Neural cell (in vitro differentiated cells): ENCODE data around the gene CCDC89. TPM values are rescaled to one million over a fixed set of nuclear protein-coding genes. Genes with fewer than 3 reads are reported as not detected.
"Not testable (repeated sequence)": the region's sequence is repeated elsewhere in the genome, so short reads cannot be mapped to it uniquely, and the experiment has no call there.

ENCODE experiments used
- H2AFZ ChIP-seq: fragments of 200-600, 300-800 bp; sonication (generic), shearing (Covaris generic); 2 replicates; pipeline ENCODE4 v1.6.0; 2014; ENCODE audit warnings: low read depth, mild to moderate bottlenecking, antibody characterized with exemption, low read length, moderate library complexity
- H3F3A ChIP-seq: fragments of 200-600 bp; shearing (Covaris generic); 2 replicates; pipeline ENCODE4 v1.6.1; 2016; ENCODE audit warnings: mild to moderate bottlenecking, moderate library complexity, mixed read lengths, antibody characterized with exemption, low read length; ENCODE audit not compliant: insufficient read depth, poor library complexity, severe bottlenecking
- H3K27ac ChIP-seq: fragments of 200-600, 300-800 bp; sonication (generic), shearing (Covaris generic); 2 replicates; pipeline ENCODE4 v1.5.1; 2014; ENCODE audit warnings: mild to moderate bottlenecking, low read length, moderate library complexity
- H3K27me3 ChIP-seq: fragments of 300-800, 200-600 bp; sonication (generic), shearing (Covaris generic); 2 replicates; pipeline ENCODE4 v1.6.0; 2014; ENCODE audit warnings: mild to moderate bottlenecking, low read depth, low read length, moderate library complexity; ENCODE audit not compliant: insufficient read depth
- H3K36me3 ChIP-seq: fragments of 300-800, 200-600 bp; sonication (generic), shearing (Covaris generic); 2 replicates; pipeline ENCODE4 v1.5.1; 2014; ENCODE audit warnings: mild to moderate bottlenecking, antibody characterized with exemption, low read length, moderate library complexity; ENCODE audit not compliant: insufficient read depth
- H3K4me2 ChIP-seq: fragments of 300-800, 200-600 bp; sonication (generic), shearing (Covaris generic); 2 replicates; pipeline ENCODE4 v1.6.0; 2014; ENCODE audit warnings: mild to moderate bottlenecking, low read length
- H3K4me3 ChIP-seq: fragments of 300-800, 200-600 bp; sonication (generic), shearing (Covaris generic); 2 replicates; pipeline ENCODE4 v1.5.1; 2014; ENCODE audit warnings: mild to moderate bottlenecking, low read length, moderate library complexity
- H3K79me2 ChIP-seq: fragments of 200-600 bp; shearing (Covaris generic); replicated peaks from 2 replicates; pipeline ENCODE4 v1.6.0; 2014; ENCODE audit warnings: mild to moderate bottlenecking, low read length, moderate library complexity; ENCODE audit not compliant: insufficient read depth
- H3K9ac ChIP-seq: fragments of 300-800, 200-600 bp; sonication (generic), shearing (Covaris generic); 2 replicates; pipeline ENCODE4 v1.6.1; 2016; ENCODE audit warnings: mild to moderate bottlenecking, low read length, mixed read lengths
- H3K9me2 ChIP-seq: fragments of 200-600 bp; shearing (Covaris generic); 2 replicates; pipeline ENCODE4 v1.6.1; 2016; ENCODE audit warnings: mild to moderate bottlenecking, low read length, mixed read lengths; ENCODE audit not compliant: insufficient read depth
- H3K9me3 ChIP-seq: fragments of 200-600, 300-800 bp; sonication (generic), shearing (Covaris generic); 2 replicates; pipeline ENCODE4 v1.6.1; 2016; ENCODE audit warnings: mild to moderate bottlenecking, mixed run types, low read length, moderate library complexity, mixed read lengths
- H4K20me1 ChIP-seq: fragments of 200-600 bp; shearing (Covaris generic); 2 replicates; pipeline ENCODE4 v1.6.1; 2016; ENCODE audit warnings: mild to moderate bottlenecking, mixed run types; ENCODE audit not compliant: insufficient read depth
- EP300 ChIP-seq: fragments of 450-650 bp; conservative IDR thresholded peaks from 2 replicates; pipeline ENCODE4 v1.6.1; 2014; ENCODE audit warnings: antibody characterized with exemption, mild to moderate bottlenecking, moderate library complexity; ENCODE audit not compliant: poor library complexity, severe bottlenecking
- EZH2 ChIP-seq: fragments of 200-600, 300-800 bp; shearing (Covaris generic), sonication (generic); IDR thresholded peaks from 2 replicates; pipeline ENCODE4 v1.6.1; 2014; ENCODE audit warnings: antibody characterized with exemption, low read length, borderline replicate concordance, mild to moderate bottlenecking; ENCODE audit not compliant: insufficient read depth, poor library complexity, severe bottlenecking
- MXI1 ChIP-seq: fragments of 450-650 bp; conservative IDR thresholded peaks from 2 replicates; pipeline ENCODE4 v1.6.1; 2014; ENCODE audit warnings: antibody characterized with exemption, mild to moderate bottlenecking; ENCODE audit not compliant: poor library complexity, severe bottlenecking
- POLR2AphosphoS5 ChIP-seq: IDR thresholded peaks from 2 replicates; pipeline ENCODE4 v1.6.1; 2012
- RAD21 ChIP-seq: fragments of 450-650 bp; conservative IDR thresholded peaks from 2 replicates; pipeline ENCODE4 v1.6.1; 2014; ENCODE audit warnings: antibody characterized with exemption, mild to moderate bottlenecking, moderate library complexity
- REST ChIP-seq: IDR thresholded peaks from 2 replicates; pipeline ENCODE4 v1.6.1; 2012; ENCODE audit warnings: borderline replicate concordance
- SMC3 ChIP-seq: fragments of 450-650 bp; conservative IDR thresholded peaks from 2 replicates; pipeline ENCODE4 v1.6.1; 2014; ENCODE audit warnings: antibody characterized with exemption, mild to moderate bottlenecking, moderate library complexity; ENCODE audit not compliant: poor library complexity
- TAF1 ChIP-seq: IDR thresholded peaks from 2 replicates; pipeline ENCODE4 v1.6.1; 2012; ENCODE audit warnings: low read depth
- polyA plus RNA-seq: library from polyadenylated mRNA; depleted of rRNA; stranded (reverse); fragments of >200 nt; gene quantifications from 2 replicates; pipeline ENCODE4 v1.2.3, GENCODE V29; 2014
- TF ChIP-seq, protein P1 (sequence below): fragments of 450-650 bp; IDR thresholded peaks from 2 replicates; pipeline ENCODE4 v1.5.1; 2014; ENCODE audit warnings: antibody characterized with exemption, mild to moderate bottlenecking, moderate library complexity; ENCODE audit not compliant: poor library complexity, severe bottlenecking

CCDC89 gene
- polyA plus RNA-seq, 1 donor from 2014 or later, result not detected

- Histone ChIP-seq H3K9me2 (no peaks in the 10 kb centered on the region), H3K4me2 (no peak overlapping the region), H3K79me2 (no peaks in the 10 kb centered on the region), H3K36me3 (no peaks in the 10 kb centered on the region), H3K27ac (no peak overlapping the region), H3K4me3 (no peak overlapping the region), H2AFZ (no peak overlapping the region), H3K27me3 (no peaks in the 10 kb centered on the region), H3F3A (no peaks in the 10 kb centered on the region), H3K9me3 (no peaks in the 10 kb centered on the region), H3K9ac (no peak overlapping the region), H4K20me1 (no peaks in the 10 kb centered on the region)
- TF ChIP-seq, protein P1, sequence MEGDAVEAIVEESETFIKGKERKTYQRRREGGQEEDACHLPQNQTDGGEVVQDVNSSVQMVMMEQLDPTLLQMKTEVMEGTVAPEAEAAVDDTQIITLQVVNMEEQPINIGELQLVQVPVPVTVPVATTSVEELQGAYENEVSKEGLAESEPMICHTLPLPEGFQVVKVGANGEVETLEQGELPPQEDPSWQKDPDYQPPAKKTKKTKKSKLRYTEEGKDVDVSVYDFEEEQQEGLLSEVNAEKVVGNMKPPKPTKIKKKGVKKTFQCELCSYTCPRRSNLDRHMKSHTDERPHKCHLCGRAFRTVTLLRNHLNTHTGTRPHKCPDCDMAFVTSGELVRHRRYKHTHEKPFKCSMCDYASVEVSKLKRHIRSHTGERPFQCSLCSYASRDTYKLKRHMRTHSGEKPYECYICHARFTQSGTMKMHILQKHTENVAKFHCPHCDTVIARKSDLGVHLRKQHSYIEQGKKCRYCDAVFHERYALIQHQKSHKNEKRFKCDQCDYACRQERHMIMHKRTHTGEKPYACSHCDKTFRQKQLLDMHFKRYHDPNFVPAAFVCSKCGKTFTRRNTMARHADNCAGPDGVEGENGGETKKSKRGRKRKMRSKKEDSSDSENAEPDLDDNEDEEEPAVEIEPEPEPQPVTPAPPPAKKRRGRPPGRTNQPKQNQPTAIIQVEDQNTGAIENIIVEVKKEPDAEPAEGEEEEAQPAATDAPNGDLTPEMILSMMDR, result no peak
- TF ChIP-seq EP300, result no peak
- TF ChIP-seq POLR2AphosphoS5, result no peak
Observed at GRCh38 chr11:85673393-85673792, 12.6 kb downstream of the CCDC89 start.

GRCh38 chr11:85672105-85672902 lies 13.7 kb downstream of the CCDC89 start:
- Histone ChIP-seq H3K9me2 (no peaks in the 10 kb centered on the region), H3K9me3 (no peaks in the 10 kb centered on the region), H3K4me2 (no peak overlapping the region), H3K27ac (no peak overlapping the region), H2AFZ (no peak overlapping the region), H3K36me3 (no peaks in the 10 kb centered on the region), H3K79me2 (no peaks in the 10 kb centered on the region), H3F3A (no peaks in the 10 kb centered on the region), H3K4me3 (no peak overlapping the region), H3K27me3 (no peaks in the 10 kb centered on the region), H3K9ac (no peak overlapping the region), H4K20me1 (no peaks in the 10 kb centered on the region)
- TF ChIP-seq EZH2 (no peak), SMC3 (no peak), EP300 (no peak), POLR2AphosphoS5 (no peak), REST (no peak), MXI1 (no peak), TAF1 (no peak), RAD21 (no peak)
- TF ChIP-seq, protein P1, result no peak

DNA sequence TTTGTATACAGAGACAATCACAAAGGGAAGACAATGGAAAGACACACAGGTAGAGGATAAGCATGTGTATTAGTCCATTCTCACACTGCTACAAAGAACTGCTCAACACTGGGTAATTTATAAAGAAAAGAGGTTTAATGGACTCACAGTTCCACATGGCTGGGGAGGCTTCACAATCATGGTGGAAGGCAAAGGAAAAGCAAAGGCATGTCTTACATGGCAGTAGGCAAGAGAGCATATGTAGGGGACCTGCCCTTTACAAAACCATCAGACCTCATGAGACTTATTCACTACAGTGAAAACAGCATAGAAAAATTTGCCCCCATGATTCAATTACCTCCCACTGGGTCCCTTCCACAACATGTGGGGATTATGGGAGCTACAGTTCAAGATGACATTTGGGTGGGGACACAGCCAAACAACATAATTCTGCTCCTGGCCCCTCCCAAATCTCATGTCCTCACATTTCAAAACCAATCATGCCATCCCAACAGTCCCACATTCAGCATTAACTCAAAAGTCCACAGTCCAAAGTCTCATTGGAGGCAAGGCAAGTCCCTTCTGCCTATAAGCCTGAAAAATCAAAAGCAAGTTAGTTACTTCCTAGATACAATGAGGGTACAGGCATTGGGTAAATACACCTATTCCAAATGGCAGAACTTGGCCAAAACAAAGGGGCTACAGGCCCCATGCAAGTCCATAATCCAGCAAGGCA lies 14.9 kb downstream of the CCDC89 start:
- not testable (repeated sequence) for H3K9me3 ChIP-seq, H4K20me1 ChIP-seq, H3K27ac ChIP-seq, H3F3A ChIP-seq, H3K4me2 ChIP-seq, H3K36me3 ChIP-seq, H3K79me2 ChIP-seq, H3K9ac ChIP-seq, H3K27me3 ChIP-seq, H2AFZ ChIP-seq, H3K4me3 ChIP-seq, H3K9me2 ChIP-seq
